ENCODE data around the gene NPTX1. TPM values are rescaled to one million over a fixed set of nuclear protein-coding genes. Genes with fewer than 3 reads are reported as not detected.

NPTX1 gene
- total and polyA plus RNA-seq, 2 of the 13 experiments (the other 11 are each of a cell fraction or from before 2014, with no cell fraction given): 0.01 TPM; not detected in 1

- BruUV-seq (replicated peaks): no TSS peak
- Histone ChIP-seq H3K4me2 (ENCODE audit: low read depth, low read length) (no peak overlapping the region), H2AFZ (ENCODE audit: low read length) (no peak overlapping the region), H3K27me3 (ENCODE audit: control insufficient read depth in 1 of 2, insufficient read depth in 2 of 2, low read length in 2 of 2) (peaks cover 2 to 8% of the 10 kb centered on the region in 2 experiments; a peak in 2 of 5 replicates), H3K9me3 (ENCODE audit: low read length) (no peaks in the 10 kb centered on the region), H3K27ac (ENCODE audit: extremely low read length, insufficient read depth, low read length) (no peak overlapping the region), H3K9ac (ENCODE audit: insufficient read depth, low read depth, low read length) (no peak overlapping the region), H3K4me1 (ENCODE audit: insufficient read depth, low read length) (no peaks in the 10 kb centered on the region), H3K4me3 (replicated peaks in 1 of 3; ENCODE audit: insufficient read depth in 1 of 3, low read depth in 2 of 3, low read length in 3 of 3) (no peak overlapping the region), H3K36me3 (replicated peaks in 1 of 2; ENCODE audit: control insufficient read depth in 1 of 2, insufficient read depth in 2 of 2, low read length in 2 of 2) (no peaks in the 10 kb centered on the region), H3K79me2 (ENCODE audit: insufficient read depth, low read length) (no peaks in the 10 kb centered on the region), H4K20me1 (ENCODE audit: insufficient read depth, low read length) (no peaks in the 10 kb centered on the region; the same call in 1 of the 2 replicates)
- ATAC-seq (no peak; the same call in 2 of the 3 replicates), DNase-seq (ENCODE audit: low spot score) (no peak), FAIRE-seq (no peak)
- WGBS (ENCODE audit: low lambda C conversion rate): 4% methylated on average over 4 of the region's 15 CpGs
- POLR2A ChIA-PET: no interaction called here
- no peak for TF ChIP-seq NFE2L1 (CRISPR knock-in tag; IDR thresholded peaks at IDR 0.05; ENCODE audit: borderline replicate concordance)
- no peak for TF ChIP-seq MEIS1 (CRISPR knock-in tag; IDR thresholded peaks at IDR 0.05; ENCODE audit: borderline replicate concordance)
- no peak for TF ChIP-seq ZNF572 (CRISPR knock-in tag; IDR thresholded peaks at IDR 0.05)
- no peak for TF ChIP-seq ZNF451 (CRISPR knock-in tag; IDR thresholded peaks at IDR 0.05)
- no peak for TF ChIP-seq ZNF335 (CRISPR knock-in tag; IDR thresholded peaks at IDR 0.05)
- TF ChIP-seq, protein P1, sequence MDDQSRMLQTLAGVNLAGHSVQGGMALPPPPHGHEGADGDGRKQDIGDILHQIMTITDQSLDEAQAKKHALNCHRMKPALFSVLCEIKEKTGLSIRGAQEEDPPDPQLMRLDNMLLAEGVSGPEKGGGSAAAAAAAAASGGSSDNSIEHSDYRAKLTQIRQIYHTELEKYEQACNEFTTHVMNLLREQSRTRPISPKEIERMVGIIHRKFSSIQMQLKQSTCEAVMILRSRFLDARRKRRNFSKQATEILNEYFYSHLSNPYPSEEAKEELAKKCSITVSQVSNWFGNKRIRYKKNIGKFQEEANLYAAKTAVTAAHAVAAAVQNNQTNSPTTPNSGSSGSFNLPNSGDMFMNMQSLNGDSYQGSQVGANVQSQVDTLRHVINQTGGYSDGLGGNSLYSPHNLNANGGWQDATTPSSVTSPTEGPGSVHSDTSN (CRISPR knock-in tag; IDR thresholded peaks at IDR 0.05; ENCODE audit: borderline replicate concordance): no peak
- TF ChIP-seq ZNF570 (CRISPR knock-in tag; IDR thresholded peaks at IDR 0.05; ENCODE audit: borderline replicate concordance): no peak
- no peak for TF ChIP-seq POLR2AphosphoS2 (IDR thresholded peaks at IDR 0.05; ENCODE audit: low read depth, low read length)
- TF ChIP-seq ZBTB21 (CRISPR knock-in tag; IDR thresholded peaks at IDR 0.05): no peak
- no peak for TF ChIP-seq ZNF354B (CRISPR knock-in tag; IDR thresholded peaks at IDR 0.05)
- intact Hi-C loops (cut with micrococcal nuclease; ENCODE audit: unreplicated experiment) (no loop called here), in situ Hi-C loops (cut with HindIII; ENCODE audit: extremely low pct_ligation_motif_present, low pct_unique_long_range_greater_than_20kb) (no loop called here)
- CTCF ChIA-PET (ENCODE audit: low intra/inter-chr PET ratio, low total read pairs): no interaction called here
Observed at GRCh38 chr17:80432350-80432955, 44.0 kb downstream of the NPTX1 start.
